ENCODE measurements around the gene KLF1. TPM values are rescaled to one million over a fixed set of nuclear protein-coding genes. Genes with fewer than 3 reads are reported as not detected.
A peak's percentile ranks its signal among the peaks of the same experiment; 100 is the strongest.

Gene KLF1
- polyA plus RNA-seq, 1 donor from 2014 or later = not detected

DNA sequence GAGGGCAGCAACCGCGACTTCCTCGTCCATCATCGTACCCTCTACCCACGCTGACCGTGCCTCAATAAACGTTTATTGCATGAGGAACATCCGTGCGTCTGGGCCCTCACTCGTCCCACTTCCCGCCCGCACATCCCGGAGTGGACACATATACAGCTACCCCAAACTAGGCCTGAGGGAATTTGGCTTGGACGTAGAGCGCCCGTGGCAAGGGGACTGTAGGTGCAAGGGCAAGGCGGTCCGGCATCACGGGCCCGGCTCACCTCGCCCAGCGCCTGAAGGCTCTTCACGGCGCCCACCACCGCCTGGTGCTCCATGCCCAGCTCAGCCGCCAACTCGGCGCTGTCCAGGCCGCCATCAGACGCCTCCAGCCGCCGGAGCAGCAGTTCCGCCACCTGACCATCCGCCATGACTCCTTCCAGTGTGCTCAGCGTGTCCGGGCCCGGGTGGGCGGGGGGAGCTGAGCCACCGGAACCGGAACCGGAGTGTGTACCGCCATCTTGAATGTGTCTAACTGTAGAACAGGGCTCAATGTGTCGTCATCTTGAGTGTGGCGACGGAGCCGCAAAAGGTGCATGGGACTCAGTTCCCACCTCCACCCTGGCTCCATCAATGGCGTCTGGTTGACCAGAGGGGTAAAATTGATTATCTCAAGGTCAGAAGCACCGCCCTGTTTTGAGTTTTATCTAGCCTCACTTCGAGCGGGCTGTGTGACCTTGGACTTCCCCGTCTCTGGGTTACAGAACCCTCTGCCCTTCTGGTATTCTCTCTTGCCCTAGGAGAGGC is 46.5 kb upstream of the KLF1 start, which contains the start of gene FARSA (continued):
- peak; percentile 100 for TF ChIP-seq POLR2AphosphoS5 (IDR thresholded peaks at IDR 0.05)

DNA sequence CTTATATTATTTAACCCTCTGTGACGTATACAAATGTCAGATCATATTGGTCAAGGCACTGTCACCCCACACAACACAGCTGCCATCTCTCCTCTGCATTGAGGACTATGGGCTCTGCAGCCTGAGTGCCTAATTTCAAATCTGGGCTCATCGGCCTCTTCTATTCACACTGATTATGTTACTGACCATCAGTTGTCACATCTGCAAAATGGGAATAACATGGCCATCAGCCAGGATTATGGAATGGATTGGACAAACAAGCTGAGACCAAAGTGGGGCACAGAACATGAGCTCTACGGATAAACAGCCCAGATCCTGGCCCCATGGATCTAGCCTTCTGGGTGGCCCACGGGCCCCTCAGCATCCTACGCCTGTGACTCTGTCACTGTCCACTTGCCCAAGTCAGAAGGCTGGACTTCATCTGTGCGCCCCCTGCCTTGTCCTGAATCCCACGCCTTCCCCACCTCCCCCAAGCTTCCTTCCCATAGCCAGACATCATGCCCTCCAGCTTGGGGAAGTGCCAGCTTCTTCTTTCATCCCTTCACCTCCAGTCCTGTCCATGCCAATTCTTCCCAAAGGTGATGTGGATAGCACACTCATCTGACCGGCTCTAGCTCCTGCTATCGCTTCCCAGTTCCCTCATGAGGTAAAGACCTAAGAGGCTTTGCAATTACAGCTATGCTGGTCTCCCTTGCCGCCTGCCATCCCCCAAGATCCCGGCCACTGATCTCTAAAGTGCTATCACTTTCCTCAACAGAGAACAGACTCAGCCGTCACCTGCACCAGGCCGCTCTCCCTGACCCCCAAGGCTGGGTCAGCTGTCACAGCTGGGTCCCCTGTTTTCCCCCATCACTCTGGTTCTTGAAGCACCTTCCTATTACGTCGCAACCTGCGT is 45.6 kb upstream of the KLF1 start:
- no peak for TF ChIP-seq MXI1 (conservative IDR thresholded peaks at IDR 0.05; ENCODE audit: poor library complexity, severe bottlenecking)
- no peak for TF ChIP-seq RAD21 (conservative IDR thresholded peaks at IDR 0.05)
- TF ChIP-seq TAF1 (IDR thresholded peaks at IDR 0.05; ENCODE audit: low read depth) = no peak
- TF ChIP-seq SMC3 (conservative IDR thresholded peaks at IDR 0.05; ENCODE audit: poor library complexity) = no peak
- no peak for TF ChIP-seq POLR2AphosphoS5 (IDR thresholded peaks at IDR 0.05)
- TF ChIP-seq, protein P1, sequence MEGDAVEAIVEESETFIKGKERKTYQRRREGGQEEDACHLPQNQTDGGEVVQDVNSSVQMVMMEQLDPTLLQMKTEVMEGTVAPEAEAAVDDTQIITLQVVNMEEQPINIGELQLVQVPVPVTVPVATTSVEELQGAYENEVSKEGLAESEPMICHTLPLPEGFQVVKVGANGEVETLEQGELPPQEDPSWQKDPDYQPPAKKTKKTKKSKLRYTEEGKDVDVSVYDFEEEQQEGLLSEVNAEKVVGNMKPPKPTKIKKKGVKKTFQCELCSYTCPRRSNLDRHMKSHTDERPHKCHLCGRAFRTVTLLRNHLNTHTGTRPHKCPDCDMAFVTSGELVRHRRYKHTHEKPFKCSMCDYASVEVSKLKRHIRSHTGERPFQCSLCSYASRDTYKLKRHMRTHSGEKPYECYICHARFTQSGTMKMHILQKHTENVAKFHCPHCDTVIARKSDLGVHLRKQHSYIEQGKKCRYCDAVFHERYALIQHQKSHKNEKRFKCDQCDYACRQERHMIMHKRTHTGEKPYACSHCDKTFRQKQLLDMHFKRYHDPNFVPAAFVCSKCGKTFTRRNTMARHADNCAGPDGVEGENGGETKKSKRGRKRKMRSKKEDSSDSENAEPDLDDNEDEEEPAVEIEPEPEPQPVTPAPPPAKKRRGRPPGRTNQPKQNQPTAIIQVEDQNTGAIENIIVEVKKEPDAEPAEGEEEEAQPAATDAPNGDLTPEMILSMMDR (IDR thresholded peaks at IDR 0.05; ENCODE audit: poor library complexity, severe bottlenecking) = no peak
- no peak for TF ChIP-seq EP300 (conservative IDR thresholded peaks at IDR 0.05; ENCODE audit: poor library complexity, severe bottlenecking)
- no peak for TF ChIP-seq EZH2 (IDR thresholded peaks at IDR 0.05; ENCODE audit: borderline replicate concordance, insufficient read depth, low read length, poor library complexity, severe bottlenecking)
- TF ChIP-seq, protein P2, sequence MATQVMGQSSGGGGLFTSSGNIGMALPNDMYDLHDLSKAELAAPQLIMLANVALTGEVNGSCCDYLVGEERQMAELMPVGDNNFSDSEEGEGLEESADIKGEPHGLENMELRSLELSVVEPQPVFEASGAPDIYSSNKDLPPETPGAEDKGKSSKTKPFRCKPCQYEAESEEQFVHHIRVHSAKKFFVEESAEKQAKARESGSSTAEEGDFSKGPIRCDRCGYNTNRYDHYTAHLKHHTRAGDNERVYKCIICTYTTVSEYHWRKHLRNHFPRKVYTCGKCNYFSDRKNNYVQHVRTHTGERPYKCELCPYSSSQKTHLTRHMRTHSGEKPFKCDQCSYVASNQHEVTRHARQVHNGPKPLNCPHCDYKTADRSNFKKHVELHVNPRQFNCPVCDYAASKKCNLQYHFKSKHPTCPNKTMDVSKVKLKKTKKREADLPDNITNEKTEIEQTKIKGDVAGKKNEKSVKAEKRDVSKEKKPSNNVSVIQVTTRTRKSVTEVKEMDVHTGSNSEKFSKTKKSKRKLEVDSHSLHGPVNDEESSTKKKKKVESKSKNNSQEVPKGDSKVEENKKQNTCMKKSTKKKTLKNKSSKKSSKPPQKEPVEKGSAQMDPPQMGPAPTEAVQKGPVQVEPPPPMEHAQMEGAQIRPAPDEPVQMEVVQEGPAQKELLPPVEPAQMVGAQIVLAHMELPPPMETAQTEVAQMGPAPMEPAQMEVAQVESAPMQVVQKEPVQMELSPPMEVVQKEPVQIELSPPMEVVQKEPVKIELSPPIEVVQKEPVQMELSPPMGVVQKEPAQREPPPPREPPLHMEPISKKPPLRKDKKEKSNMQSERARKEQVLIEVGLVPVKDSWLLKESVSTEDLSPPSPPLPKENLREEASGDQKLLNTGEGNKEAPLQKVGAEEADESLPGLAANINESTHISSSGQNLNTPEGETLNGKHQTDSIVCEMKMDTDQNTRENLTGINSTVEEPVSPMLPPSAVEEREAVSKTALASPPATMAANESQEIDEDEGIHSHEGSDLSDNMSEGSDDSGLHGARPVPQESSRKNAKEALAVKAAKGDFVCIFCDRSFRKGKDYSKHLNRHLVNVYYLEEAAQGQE (IDR thresholded peaks at IDR 0.05; ENCODE audit: borderline replicate concordance) = no peak
- Histone ChIP-seq H3K79me2 (replicated peaks; ENCODE audit: insufficient read depth, low read length) (peaks cover 16% of the 10 kb centered on the region), H3K27me3 (ENCODE audit: insufficient read depth, low read depth, low read length) (no peaks in the 10 kb centered on the region), H3K9me2 (ENCODE audit: insufficient read depth, low read length) (no peaks in the 10 kb centered on the region), H3K36me3 (ENCODE audit: insufficient read depth, low read length) (no peaks in the 10 kb centered on the region), H3F3A (ENCODE audit: insufficient read depth, low read length, poor library complexity, severe bottlenecking) (no peaks in the 10 kb centered on the region), H3K4me2 (ENCODE audit: low read length) (peak overlapping the region; percentile 63), H3K27ac (ENCODE audit: low read length) (peak overlapping the region; percentile 81), H3K4me3 (ENCODE audit: low read length) (peak overlapping the region; percentile 100), H4K20me1 (ENCODE audit: insufficient read depth) (no peaks in the 10 kb centered on the region), H3K9me3 (ENCODE audit: low read length) (no peaks in the 10 kb centered on the region), H3K9ac (ENCODE audit: low read length) (peak overlapping the region; percentile 93), H2AFZ (ENCODE audit: low read depth, low read length) (peak overlapping the region; percentile 49)
